Vagina (tissue), 2 donors: ENCODE measurements around the gene FSTL4. TPM values are rescaled to one million over a fixed set of nuclear protein-coding genes. Genes with fewer than 3 reads are reported as not detected.

Experiments
- DNase-seq, 2 donors: peaks; one replicate each; pipeline ENCODE4 v3.0.0-alpha.2; 2017; ENCODE audit errors: extremely low spot score in 2 of 2
- H3K27ac ChIP-seq: fragments of 200-600 bp; sonication (generic); one replicate; pipeline ENCODE4 v1.5.1; 2019
- H3K27me3 ChIP-seq: fragments of 200-600 bp; sonication (generic); one replicate; pipeline ENCODE4 v1.5.1; 2019
- H3K36me3 ChIP-seq, 2 donors: fragments of 200-600 bp; sonication (generic); one replicate each; pipeline ENCODE4 v1.5.1; 2017 to 2019
- H3K4me1 ChIP-seq: fragments of 200-600 bp; sonication (generic); one replicate; pipeline ENCODE4 v1.5.1; 2019
- H3K4me3 ChIP-seq, 2 donors: fragments of 200-600 bp; sonication (generic); 1 replicate in 1 of 2; 2 replicates in 1 of 2; pipeline ENCODE4 v1.5.1; 2016 to 2019
- H3K9me3 ChIP-seq: fragments of 200-600 bp; sonication (generic); one replicate; pipeline ENCODE4 v1.5.1; 2019
- CTCF ChIP-seq, 3 experiments: fragments of 450-650 bp in 2 of 3; fragments of 200-600 bp in 1 of 3; sonication (generic) in 1 of 3; IDR thresholded peaks; one replicate each; pipeline ENCODE4 v1.5.1; 2017 to 2019; ENCODE audit warnings: antibody characterized with exemption in 3 of 3, mild to moderate bottlenecking in 2 of 3, moderate library complexity in 2 of 3
- POLR2A ChIP-seq, 2 donors: fragments of 450-650 bp; IDR thresholded peaks; one replicate each; pipeline ENCODE4 v1.6.1; 2017; ENCODE audit warnings: antibody characterized with exemption in 2 of 2, mild to moderate bottlenecking in 2 of 2, moderate library complexity in 2 of 2
- POLR2AphosphoS5 ChIP-seq, 2 donors: sonication (generic); formaldehyde crosslinking; IDR thresholded peaks; one replicate each; pipeline ENCODE4 v1.9.0; 2017; ENCODE audit warnings: antibody characterized with exemption in 2 of 2, mild to moderate bottlenecking in 2 of 2, low read depth in 1 of 2; ENCODE audit not compliant: insufficient read depth in 1 of 2
- intact Hi-C: fragments of 100-400 bp; cut with DNase I; formaldehyde crosslinking; loops from one replicate; pipeline ENCODE4 v1.15.1; 2023
- total RNA-seq: library from RNA; depleted of rRNA; stranded (reverse); fragments of >200 nt; gene quantifications from one replicate; pipeline ENCODE4 v1.2.3, GENCODE V29; 2016

FSTL4 gene
- total RNA-seq, 1 donor from 2014 or later = 3.7 TPM

GRCh38 chr5:133297293-133297692 lies 315.0 kb downstream of the FSTL4 start:
- no peak for DNase-seq
- Histone ChIP-seq H3K27ac (no peak overlapping the region), H3K4me3 (no peak overlapping the region), H3K36me3 (no peaks in the 10 kb centered on the region), H3K4me1 (no peaks in the 10 kb centered on the region), H3K9me3 (no peaks in the 10 kb centered on the region), H3K27me3 (no peaks in the 10 kb centered on the region)
- intact Hi-C loops = no loop called here
- TF ChIP-seq POLR2AphosphoS5 (IDR thresholded peaks at IDR 0.05; ENCODE audit: insufficient read depth in 1 of 2, low read depth in 1 of 2) (no peak), CTCF (IDR thresholded peaks at IDR 0.05) (no peak), POLR2A (IDR thresholded peaks at IDR 0.05) (no peak)

- Histone ChIP-seq H3K4me3 (no peak overlapping the region), H3K9me3 (no peaks in the 10 kb centered on the region), H3K27ac (no peak overlapping the region), H3K36me3 (no peaks in the 10 kb centered on the region), H3K27me3 (no peaks in the 10 kb centered on the region), H3K4me1 (no peaks in the 10 kb centered on the region)
- TF ChIP-seq CTCF (IDR thresholded peaks at IDR 0.05) (no peak), POLR2AphosphoS5 (IDR thresholded peaks at IDR 0.05; ENCODE audit: insufficient read depth in 1 of 2, low read depth in 1 of 2) (no peak), POLR2A (IDR thresholded peaks at IDR 0.05) (no peak)
- intact Hi-C loops = no loop called here
- DNase-seq = no peak
Observed at GRCh38 chr5:133296624-133297023, 315.7 kb downstream of the FSTL4 start.

GRCh38 chr5:133295520-133295919 lies 316.8 kb downstream of the FSTL4 start:
- H3K36me3 ChIP-seq = no peaks in the 10 kb centered on the region
- intact Hi-C loops = no loop called here
- no peaks in the 10 kb centered on the region for H3K4me1 ChIP-seq
- no peaks in the 10 kb centered on the region for H3K9me3 ChIP-seq
- no peak for DNase-seq
- H3K4me3 ChIP-seq = no peak overlapping the region
- no peak for TF ChIP-seq POLR2A (IDR thresholded peaks at IDR 0.05)
- TF ChIP-seq POLR2AphosphoS5 (IDR thresholded peaks at IDR 0.05; ENCODE audit: insufficient read depth in 1 of 2, low read depth in 1 of 2) = no peak
- no peak for TF ChIP-seq CTCF (IDR thresholded peaks at IDR 0.05)
- H3K27me3 ChIP-seq = no peaks in the 10 kb centered on the region
- H3K27ac ChIP-seq = no peak overlapping the region

- Histone ChIP-seq H3K4me3 (no peak overlapping the region), H3K27me3 (no peaks in the 10 kb centered on the region), H3K36me3 (no peaks in the 10 kb centered on the region), H3K27ac (no peak overlapping the region), H3K4me1 (no peaks in the 10 kb centered on the region), H3K9me3 (no peaks in the 10 kb centered on the region)
- DNase-seq = no peak
- TF ChIP-seq CTCF (IDR thresholded peaks at IDR 0.05) = no peak
- TF ChIP-seq POLR2A (IDR thresholded peaks at IDR 0.05) = no peak
- no peak for TF ChIP-seq POLR2AphosphoS5 (IDR thresholded peaks at IDR 0.05; ENCODE audit: insufficient read depth in 1 of 2, low read depth in 1 of 2)
- intact Hi-C loops = no loop called here
Observed at GRCh38 chr5:133294380-133294779, 318.0 kb downstream of the FSTL4 start.

- Histone ChIP-seq H3K36me3 (no peaks in the 10 kb centered on the region), H3K27me3 (no peaks in the 10 kb centered on the region), H3K4me3 (no peak overlapping the region), H3K9me3 (no peaks in the 10 kb centered on the region), H3K27ac (no peak overlapping the region), H3K4me1 (no peaks in the 10 kb centered on the region)
- DNase-seq = no peak
- TF ChIP-seq POLR2A (IDR thresholded peaks at IDR 0.05) = no peak
- no peak for TF ChIP-seq POLR2AphosphoS5 (IDR thresholded peaks at IDR 0.05; ENCODE audit: insufficient read depth in 1 of 2, low read depth in 1 of 2)
- no peak for TF ChIP-seq CTCF (IDR thresholded peaks at IDR 0.05)
- intact Hi-C loops = no loop called here
Observed at GRCh38 chr5:133293960-133294359, 318.4 kb downstream of the FSTL4 start.
